OCI-LY7 (cell line): ENCODE data around the gene PANK2. TPM values are rescaled to one million over a fixed set of nuclear protein-coding genes. Genes with fewer than 3 reads are reported as not detected.

ENCODE experiments used
- BruUV-seq: library from RNA; stranded (reverse); fragments of 400-500 nt; replicated peaks from 2 replicates; lab custom pipeline; 2021; lab: Mats Ljungman, UMichigan
- CTCF ChIA-PET: fragments of 300-600 bp; sonication (Branson Sonifier 250); formaldehyde crosslinking; loops from one replicate; lab custom pipeline; 2022; ENCODE audit warnings: antibody characterized with exemption; ENCODE audit not compliant: unreplicated experiment; lab: Charles Lee
- POLR2A ChIA-PET: fragments of 300-600 bp; sonication (Branson Sonifier 250); formaldehyde crosslinking; loops from one replicate; lab custom pipeline; 2022; ENCODE audit warnings: antibody characterized with exemption; lab: Charles Lee
- DNase-seq: peaks from one replicate; pipeline ENCODE4 v3.0.0-alpha.2; 2015; ENCODE audit warnings: low spot score
- H2AFZ ChIP-seq: fragments of 200-600 bp; sonication (generic), shearing (Covaris generic); 2 replicates; pipeline ENCODE4 v1.6.1; 2014; ENCODE audit warnings: mild to moderate bottlenecking, antibody characterized with exemption, low read length, moderate library complexity
- H3K27ac ChIP-seq: fragments of 200-600 bp; sonication (generic); 2 replicates; pipeline ENCODE4 v1.5.1; 2014; ENCODE audit warnings: mixed run types, low read depth, mild to moderate bottlenecking, moderate library complexity, low read length, inconsistent platforms; ENCODE audit not compliant: poor library complexity, severe bottlenecking
- H3K36me3 ChIP-seq: fragments of 200-600 bp; sonication (generic); 2 replicates; pipeline ENCODE4 v1.6.1; 2014; ENCODE audit warnings: mild to moderate bottlenecking, antibody characterized with exemption, low read length, moderate library complexity, mixed read lengths; ENCODE audit not compliant: insufficient read depth
- H3K4me1 ChIP-seq: fragments of 200-600 bp; sonication (generic); 2 replicates; pipeline ENCODE4 v1.5.1; 2014; ENCODE audit warnings: mild to moderate bottlenecking, low read length; ENCODE audit not compliant: insufficient read depth, poor library complexity, severe bottlenecking
- H3K4me2 ChIP-seq: fragments of 200-600 bp; sonication (generic); 2 replicates; pipeline ENCODE4 v1.6.1; 2014; ENCODE audit warnings: mild to moderate bottlenecking, low read length
- H3K4me3 ChIP-seq: fragments of 200-600 bp; sonication (generic); 2 replicates; pipeline ENCODE4 v1.5.1; 2014; ENCODE audit warnings: mild to moderate bottlenecking, low read depth, low read length; ENCODE audit not compliant: poor library complexity, severe bottlenecking
- H3K79me2 ChIP-seq: fragments of 200-600 bp; sonication (generic); 2 replicates; pipeline ENCODE4 v1.6.1; 2016; ENCODE audit warnings: low read depth, mild to moderate bottlenecking, low read length, moderate library complexity, mixed read lengths; ENCODE audit not compliant: insufficient read depth
- H3K9me2 ChIP-seq: fragments of 200-600 bp; sonication (generic); 2 replicates; pipeline ENCODE4 v1.6.1; 2016; ENCODE audit warnings: mild to moderate bottlenecking, low read length, mixed read lengths; ENCODE audit not compliant: insufficient read depth
- H3K9me3 ChIP-seq: fragments of 200-600 bp; sonication (generic); 2 replicates; pipeline ENCODE4 v1.6.1; 2014; ENCODE audit warnings: mild to moderate bottlenecking, mixed run types, low read length, mixed read lengths
- H4K20me1 ChIP-seq: fragments of 200-600 bp; sonication (generic); 2 replicates; pipeline ENCODE4 v1.6.1; 2014; ENCODE audit warnings: mild to moderate bottlenecking, antibody characterized with exemption, low read length, moderate library complexity, mixed read lengths; ENCODE audit not compliant: insufficient read depth
- EZH2phosphoT487 ChIP-seq: fragments of 200-600 bp; sonication (generic); IDR thresholded peaks from 2 replicates; pipeline ENCODE4 v1.6.1; 2018; ENCODE audit warnings: low read depth, borderline replicate concordance, mild to moderate bottlenecking, mixed run types, antibody characterized with exemption, low read length, moderate library complexity, mixed read lengths
- intact Hi-C: fragments of 100-400 bp; cut with micrococcal nuclease; formaldehyde crosslinking; loops from one replicate; pipeline ENCODE4 v1.10.0; 2022; ENCODE audit not compliant: unreplicated experiment
- total RNA-seq, 2 experiments: library from RNA; depleted of rRNA in 1 of 2; stranded (reverse); fragments of >200 nt in 1 of 2; shearing (Covaris generic) in 1 of 2; gene quantifications; 2 replicates each; pipeline ENCODE4 v1.2.3, GENCODE V29; 2014 to 2022
- TF ChIP-seq, protein P1 (sequence below): fragments of 200-600 bp; sonication (generic); conservative IDR thresholded peaks from 2 replicates; pipeline ENCODE4 v1.5.1; 2014; ENCODE audit warnings: mild to moderate bottlenecking, antibody characterized with exemption, low read length, moderate library complexity, mixed read lengths

The PANK2 gene
- total RNA-seq, 2 experiments from 2014 or later, result 40.9 to 66.6 TPM

GRCh38 chr20:3848565-3848964 lies 40.6 kb upstream of the PANK2 start:
- H3K36me3 ChIP-seq, result no peaks in the 10 kb centered on the region
- no peak for DNase-seq
- H3K4me1 ChIP-seq, result peaks cover 20% of the 10 kb centered on the region
- no peaks in the 10 kb centered on the region for H3K9me3 ChIP-seq
- H4K20me1 ChIP-seq, result no peaks in the 10 kb centered on the region
- CTCF ChIA-PET, result interaction anchor here (0.5 kb wide), 1 partner anchor 1535 kb away, joined by 3 read pairs; no protein-coding TSS in a partner anchor
- no peak overlapping the region for H3K4me2 ChIP-seq
- intact Hi-C loops, result no loop called here
- H3K4me3 ChIP-seq, result no peak overlapping the region
- H3K27ac ChIP-seq, result no peak overlapping the region
- POLR2A ChIA-PET, result interaction anchor here (1.0 kb wide), 1 partner anchor 144 kb away, joined by 3 read pairs; no protein-coding TSS in a partner anchor
- no peak overlapping the region for H2AFZ ChIP-seq
- no peaks in the 10 kb centered on the region for H3K9me2 ChIP-seq
- BruUV-seq, result no TSS peak
- peaks cover 7% of the 10 kb centered on the region; the same call in 1 of the 2 replicates for H3K79me2 ChIP-seq
- TF ChIP-seq, protein P1, sequence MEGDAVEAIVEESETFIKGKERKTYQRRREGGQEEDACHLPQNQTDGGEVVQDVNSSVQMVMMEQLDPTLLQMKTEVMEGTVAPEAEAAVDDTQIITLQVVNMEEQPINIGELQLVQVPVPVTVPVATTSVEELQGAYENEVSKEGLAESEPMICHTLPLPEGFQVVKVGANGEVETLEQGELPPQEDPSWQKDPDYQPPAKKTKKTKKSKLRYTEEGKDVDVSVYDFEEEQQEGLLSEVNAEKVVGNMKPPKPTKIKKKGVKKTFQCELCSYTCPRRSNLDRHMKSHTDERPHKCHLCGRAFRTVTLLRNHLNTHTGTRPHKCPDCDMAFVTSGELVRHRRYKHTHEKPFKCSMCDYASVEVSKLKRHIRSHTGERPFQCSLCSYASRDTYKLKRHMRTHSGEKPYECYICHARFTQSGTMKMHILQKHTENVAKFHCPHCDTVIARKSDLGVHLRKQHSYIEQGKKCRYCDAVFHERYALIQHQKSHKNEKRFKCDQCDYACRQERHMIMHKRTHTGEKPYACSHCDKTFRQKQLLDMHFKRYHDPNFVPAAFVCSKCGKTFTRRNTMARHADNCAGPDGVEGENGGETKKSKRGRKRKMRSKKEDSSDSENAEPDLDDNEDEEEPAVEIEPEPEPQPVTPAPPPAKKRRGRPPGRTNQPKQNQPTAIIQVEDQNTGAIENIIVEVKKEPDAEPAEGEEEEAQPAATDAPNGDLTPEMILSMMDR, result no peak
- no peak for TF ChIP-seq EZH2phosphoT487

DNA sequence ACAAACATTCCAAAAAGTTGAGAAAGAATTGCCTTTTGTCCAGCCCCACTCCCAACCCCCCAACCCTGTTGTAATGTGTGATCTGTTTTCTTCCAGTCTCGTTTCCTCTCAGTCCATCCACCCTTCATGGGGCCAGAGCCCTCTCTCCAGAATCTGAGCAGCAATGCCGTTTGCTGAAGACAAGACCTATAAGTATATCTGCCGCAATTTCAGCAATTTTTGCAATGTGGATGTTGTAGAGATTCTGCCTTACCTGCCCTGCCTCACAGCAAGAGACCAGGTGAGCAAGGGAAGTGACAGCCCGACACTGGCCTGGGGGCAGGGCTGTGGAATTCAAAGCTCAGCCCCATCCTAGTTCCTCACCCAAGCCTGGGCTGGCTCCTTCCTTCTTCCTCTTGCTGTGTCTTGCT lies 34.7 kb upstream of the PANK2 start:
- BruUV-seq, result no TSS peak
- no peak for TF ChIP-seq EZH2phosphoT487
- TF ChIP-seq, protein P1, result no peak
- Histone ChIP-seq H2AFZ (no peak overlapping the region), H3K9me3 (no peaks in the 10 kb centered on the region), H3K4me1 (no peaks in the 10 kb centered on the region), H3K79me2 (no peaks in the 10 kb centered on the region), H3K9me2 (no peaks in the 10 kb centered on the region), H3K36me3 (peaks cover 34% of the 10 kb centered on the region), H4K20me1 (no peaks in the 10 kb centered on the region), H3K4me2 (no peak overlapping the region), H3K4me3 (no peak overlapping the region), H3K27ac (no peak overlapping the region)
- POLR2A ChIA-PET, result interaction anchor here (0.5 to 1.3 kb wide), 3 partner anchors 23 to 33 kb away, joined by 3 to 4 read pairs (median 3); no protein-coding TSS in a partner anchor
- intact Hi-C loops, result no loop called here
- CTCF ChIA-PET, result no interaction called here
- no peak for DNase-seq

GRCh38 chr20:3857405-3857804 lies 31.8 kb upstream of the PANK2 start:
- intact Hi-C loops, result loop anchor here (5.0 kb wide), 1 partner anchor 180 kb away; no protein-coding TSS in a partner anchor
- ChIA-PET CTCF (no interaction called here), POLR2A (interaction anchor here (1.0 kb wide), 2 partner anchors 10 to 70 kb away, joined by 3 read pairs; partner anchors contain the start of gene MAVS)

More at GRCh38 chr20:3857405-3857804, 31.8 kb upstream of the PANK2 start:
- Histone ChIP-seq H3K9me2 (no peaks in the 10 kb centered on the region), H3K79me2 (no peaks in the 10 kb centered on the region), H4K20me1 (no peaks in the 10 kb centered on the region), H2AFZ (no peak overlapping the region), H3K4me1 (no peaks in the 10 kb centered on the region), H3K4me2 (no peak overlapping the region), H3K36me3 (peaks cover 52% of the 10 kb centered on the region), H3K4me3 (no peak overlapping the region), H3K9me3 (peaks cover 4% of the 10 kb centered on the region; the same call in 1 of the 2 replicates), H3K27ac (no peak overlapping the region)
- no peak for DNase-seq
- TSS peak; percentile 49 for BruUV-seq
- TF ChIP-seq, protein P1, result no peak
- no peak for TF ChIP-seq EZH2phosphoT487
